NCI-H187 treated with DMSO at 0.1 percent for 48 hours (cell line): ENCODE measurements around the gene PTPRK.

Experiments used
- DNase-seq: peaks from one replicate; lab custom pipeline; 2025; lab: John Stamatoyannopoulos, UW

The PTPRK gene

DNA sequence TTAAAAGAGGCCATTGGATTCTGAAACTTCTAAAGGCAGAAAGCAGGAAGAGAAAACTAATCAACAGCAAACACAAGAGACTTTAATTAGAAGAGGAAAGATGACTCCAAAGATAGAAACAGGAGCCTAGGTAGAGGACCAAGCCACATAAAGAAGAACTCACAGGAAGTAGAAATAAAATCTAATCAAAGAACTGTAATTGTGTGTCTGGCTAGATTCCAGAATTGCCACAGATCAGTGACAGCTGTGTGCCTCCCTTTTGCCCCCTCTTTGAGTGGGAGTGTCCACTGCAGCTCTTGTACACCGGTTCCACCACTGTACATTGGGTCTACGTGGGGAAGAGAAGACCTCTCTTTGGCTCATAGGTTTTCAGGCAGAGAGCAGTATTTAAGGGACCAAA is 597.3 kb downstream of the PTPRK start:
- no peak for DNase-seq

- DNase-seq: no peak
These were observed 598.4 kb downstream of the PTPRK start for GRCh38 chr6:127921982-127922381.

GRCh38 chr6:127920804-127921203 is 599.6 kb downstream of the PTPRK start:
- DNase-seq: no peak
